DLD1 (cell line): ENCODE results near the gene ZFP36L2.

ENCODE experiments used
- in situ Hi-C: cut with HindIII; loops from 2 replicates; pipeline ENCODE4 v1.10.0; 2017; ENCODE audit warnings: low sequenced_read_pairs

The ZFP36L2 gene

GRCh38 chr2:43226558-43226954 is at the start of gene ZFP36L2:
TSS of gene ZFP36L2 (minus strand) at chr2:43226606. CDS start at chr2:43226315, 291 bp downstream.
- in situ Hi-C loops, result no loop called here

GRCh38 chr2:43274721-43275120 is 48.3 kb upstream of the ZFP36L2 start:
- in situ Hi-C loops, result no loop called here

GRCh38 chr2:43274055-43274454 is 47.6 kb upstream of the ZFP36L2 start:
- in situ Hi-C loops, result no loop called here

GRCh38 chr2:43273529-43273928 is 47.1 kb upstream of the ZFP36L2 start:
- in situ Hi-C loops, result no loop called here

GRCh38 chr2:43270930-43271615 is 44.7 kb upstream of the ZFP36L2 start:
- in situ Hi-C loops, result no loop called here

- in situ Hi-C loops, result no loop called here
Measured at GRCh38 chr2:43270461-43270860, 44.1 kb upstream of the ZFP36L2 start.

GRCh38 chr2:43269706-43270105 is 43.3 kb upstream of the ZFP36L2 start:
- in situ Hi-C loops, result no loop called here

GRCh38 chr2:43269074-43269572 is 42.7 kb upstream of the ZFP36L2 start:
- in situ Hi-C loops, result no loop called here

GRCh38 chr2:43268066-43268953 is 41.9 kb upstream of the ZFP36L2 start:
- in situ Hi-C loops, result no loop called here

- in situ Hi-C loops, result no loop called here
Measured at GRCh38 chr2:43267381-43267780, 41.0 kb upstream of the ZFP36L2 start.

GRCh38 chr2:43266711-43267111 is 40.3 kb upstream of the ZFP36L2 start:
- in situ Hi-C loops, result no loop called here

GRCh38 chr2:43265421-43265820 is 39.0 kb upstream of the ZFP36L2 start:
- in situ Hi-C loops, result no loop called here

- in situ Hi-C loops, result no loop called here
Measured at GRCh38 chr2:43265001-43265400, 38.6 kb upstream of the ZFP36L2 start.

- in situ Hi-C loops, result no loop called here
Measured at GRCh38 chr2:43262951-43263350, 36.5 kb upstream of the ZFP36L2 start.

- in situ Hi-C loops, result no loop called here
Measured at GRCh38 chr2:43262239-43262638, 35.8 kb upstream of the ZFP36L2 start.

- in situ Hi-C loops, result no loop called here
Measured at GRCh38 chr2:43259512-43259911, 33.1 kb upstream of the ZFP36L2 start.

GRCh38 chr2:43258547-43259156 is 32.2 kb upstream of the ZFP36L2 start:
- in situ Hi-C loops, result no loop called here

GRCh38 chr2:43255296-43255910 is 29.0 kb upstream of the ZFP36L2 start:
- in situ Hi-C loops, result no loop called here

- in situ Hi-C loops, result no loop called here
Measured at GRCh38 chr2:43254331-43254730, 27.9 kb upstream of the ZFP36L2 start.

- in situ Hi-C loops, result no loop called here
Measured at GRCh38 chr2:43251171-43251731, 24.8 kb upstream of the ZFP36L2 start.

- in situ Hi-C loops, result no loop called here
Measured at GRCh38 chr2:43250015-43250414, 23.6 kb upstream of the ZFP36L2 start.
